Stimulated activated CD4-positive, alpha-beta T cell treated with anti-CD3 and anti-CD28 coated beads, Interleukin-15, amount 100 ng/mL, for 48 hours (primary cell): Measurements from ENCODE around the gene PABPN1L.
"Not testable (repeated sequence)": the region's sequence is repeated elsewhere in the genome, so short reads cannot be mapped to it uniquely, and the experiment has no call there.

ENCODE experiments used
- DNase-seq, 2 donors: peaks; one replicate each; pipeline ENCODE4 v3.0.0-alpha.2; 2020; ENCODE audit warnings: low read depth in 2 of 2

The PABPN1L gene

GRCh38 chr16:88901718-88902337, 35.4 kb upstream of the PABPN1L start:
- no peak for DNase-seq

DNA sequence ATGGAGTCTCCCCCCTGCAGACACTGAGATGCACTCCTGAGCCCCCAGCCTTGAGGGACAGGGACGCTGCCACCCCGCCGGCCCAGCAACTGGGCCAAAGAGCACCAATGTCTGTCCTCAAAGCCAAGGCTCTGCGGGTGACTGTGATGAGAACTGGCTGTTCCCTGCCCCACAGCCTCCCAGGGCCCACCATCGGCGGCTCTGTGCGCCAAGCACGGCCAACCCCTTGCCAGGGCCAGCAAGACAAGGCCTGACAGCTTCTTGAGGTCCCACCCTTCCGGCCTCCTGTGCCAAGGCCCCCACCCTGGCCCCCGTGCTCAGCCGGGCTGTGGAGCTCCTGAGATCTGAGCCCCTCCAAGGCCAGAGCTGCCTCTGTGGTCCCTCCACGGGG, 34.2 kb upstream of the PABPN1L start:
- no peak for DNase-seq

- DNase-seq, result no peak
These were observed 33.6 kb upstream of the PABPN1L start for GRCh38 chr16:88899901-88900661.

DNA sequence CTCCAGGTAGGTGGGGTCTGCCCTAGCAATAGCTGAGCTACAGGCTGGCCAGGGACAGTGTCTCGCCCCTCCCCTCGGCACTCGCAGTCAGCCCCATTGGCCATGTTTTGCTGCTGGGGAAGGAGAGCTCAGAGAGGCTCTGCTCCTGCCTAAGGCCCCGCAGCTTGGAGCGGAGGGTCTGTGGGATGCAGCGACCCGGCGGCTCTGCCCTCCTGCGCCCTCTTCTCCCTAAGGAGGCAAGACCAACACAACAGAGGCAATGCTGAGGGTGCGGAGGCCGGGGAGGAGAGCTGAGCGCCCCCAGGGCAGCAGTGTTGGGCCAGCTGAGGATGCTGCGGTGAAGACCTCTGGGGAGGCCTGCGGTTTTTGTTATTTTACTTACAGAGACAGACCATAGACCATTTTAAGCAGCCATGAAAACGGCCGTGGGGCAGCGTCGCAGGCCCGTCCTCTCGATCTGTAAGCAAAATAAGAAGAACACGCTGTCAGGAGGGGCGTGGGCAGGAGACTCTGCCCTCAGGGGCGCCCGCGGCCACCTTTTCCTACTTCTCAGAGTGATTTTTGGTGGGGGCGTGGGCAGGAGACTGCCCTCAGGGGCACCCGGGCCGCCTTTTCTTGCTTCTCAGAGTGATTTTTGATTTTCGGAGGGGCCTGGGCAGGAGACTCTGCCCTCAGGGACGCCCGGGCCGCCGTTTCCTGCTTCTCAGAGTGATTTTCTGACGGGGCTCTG, 31.4 kb upstream of the PABPN1L start:
- DNase-seq, result no peak

DNA sequence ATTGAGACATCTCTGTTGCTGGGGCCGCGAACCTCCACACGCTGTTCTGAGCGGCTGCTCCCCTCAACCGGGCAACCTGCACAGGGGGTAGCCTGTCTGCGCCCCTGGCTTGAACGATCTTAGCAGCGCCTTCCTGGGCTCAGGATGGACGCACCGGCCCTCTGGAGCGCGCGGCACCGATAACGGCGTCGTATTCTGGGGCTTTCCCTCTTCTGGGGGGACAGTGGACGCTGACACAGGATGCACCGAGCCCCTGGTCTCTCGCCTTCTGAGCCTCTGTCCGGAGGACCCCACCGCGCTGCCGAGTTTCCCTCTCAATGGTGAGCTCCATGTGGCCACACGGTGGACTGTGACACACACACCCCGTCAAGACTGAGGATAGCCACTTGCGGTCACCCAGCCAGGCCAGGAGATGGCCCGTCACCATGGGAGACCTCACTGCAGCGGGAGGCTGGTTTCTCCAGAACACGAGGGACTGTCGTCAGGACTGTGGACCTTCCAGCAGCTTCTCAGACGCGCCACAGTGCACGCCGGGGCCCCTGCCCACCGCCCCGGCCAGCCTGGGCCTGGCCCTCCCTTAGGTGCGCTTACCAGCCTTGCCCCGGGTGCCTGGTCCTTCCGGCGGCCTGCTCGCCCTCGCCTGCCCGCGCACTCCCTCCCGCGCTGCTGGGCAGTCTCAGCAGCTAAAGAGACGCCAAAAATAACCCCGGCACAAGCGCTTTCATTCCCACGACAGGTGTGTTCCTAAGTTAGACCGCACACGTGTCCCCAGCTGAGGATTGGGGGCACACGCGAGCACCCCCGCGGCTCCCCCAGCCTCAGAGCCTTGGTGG, 30.0 kb upstream of the PABPN1L start:
- DNase-seq, result no peak

GRCh38 chr16:88895335-88895734, 28.9 kb upstream of the PABPN1L start:
- DNase-seq, result no peak

- no peak for DNase-seq
These were observed 28.3 kb upstream of the PABPN1L start for GRCh38 chr16:88894681-88895300.

GRCh38 chr16:88894266-88894665, 27.8 kb upstream of the PABPN1L start:
- not testable (repeated sequence) for DNase-seq

DNA sequence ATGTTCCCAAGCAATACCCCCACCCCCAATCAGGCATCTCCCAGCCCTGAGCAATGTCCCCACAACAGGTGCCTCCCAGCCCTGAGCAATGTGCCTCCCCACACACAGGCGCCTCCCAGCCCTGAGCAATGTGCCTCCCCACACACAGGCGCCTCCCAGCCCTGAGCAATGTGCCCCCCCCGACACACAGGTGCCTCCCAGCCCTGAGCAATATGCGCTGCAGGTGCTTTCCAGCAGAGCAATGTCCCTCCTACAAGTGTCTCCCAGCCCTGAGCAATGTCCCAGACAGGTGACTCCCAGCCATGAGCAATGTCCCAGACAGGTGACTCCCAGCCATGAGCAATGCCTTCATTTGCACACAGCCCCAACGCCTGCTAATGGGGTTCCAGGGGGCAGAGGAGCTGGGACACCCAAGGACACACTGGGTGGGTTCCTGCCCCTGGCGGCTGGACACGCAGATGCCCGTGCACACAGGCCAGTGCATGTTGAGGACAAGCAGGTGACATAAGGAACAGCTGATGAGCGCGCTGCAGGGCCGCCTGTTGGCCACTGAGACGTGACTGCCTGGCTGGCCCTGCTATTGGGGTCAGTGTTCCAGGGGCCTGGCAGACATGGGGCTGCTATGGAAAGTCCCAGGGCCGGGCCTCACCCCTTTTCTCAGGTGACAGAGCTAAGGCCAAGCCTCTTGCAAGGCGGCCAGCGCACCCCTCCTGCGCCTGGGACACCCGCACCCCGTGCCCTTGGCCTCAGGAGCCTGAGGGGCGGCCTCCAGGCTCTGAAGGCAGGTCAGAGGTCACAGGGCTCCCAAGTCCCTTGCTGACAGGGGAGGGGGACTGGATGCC, 26.9 kb upstream of the PABPN1L start:
- no peak for DNase-seq

DNA sequence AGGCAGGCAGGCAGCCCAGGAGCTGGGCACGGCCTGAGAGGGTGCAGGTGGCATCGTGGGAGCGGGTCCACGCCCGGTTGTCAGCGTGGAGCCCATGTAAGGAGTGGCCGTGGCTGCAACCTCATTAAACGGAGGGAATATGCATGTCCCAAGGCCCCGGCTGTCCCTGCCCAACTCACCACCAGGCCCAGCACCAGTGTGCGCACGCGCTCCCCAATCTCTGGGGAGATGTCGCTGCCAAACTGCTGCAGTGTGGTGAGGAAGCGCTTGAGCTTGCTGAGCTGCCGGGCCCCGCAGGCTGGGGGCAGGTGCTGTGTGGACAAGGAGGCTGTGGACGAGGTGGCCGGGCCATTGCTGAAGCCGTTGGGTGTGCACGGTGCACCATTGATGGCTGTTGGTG, 25.6 kb upstream of the PABPN1L start:
- no peak for DNase-seq

- DNase-seq, result no peak
These were observed 24.6 kb upstream of the PABPN1L start for GRCh38 chr16:88891083-88891482.

DNA sequence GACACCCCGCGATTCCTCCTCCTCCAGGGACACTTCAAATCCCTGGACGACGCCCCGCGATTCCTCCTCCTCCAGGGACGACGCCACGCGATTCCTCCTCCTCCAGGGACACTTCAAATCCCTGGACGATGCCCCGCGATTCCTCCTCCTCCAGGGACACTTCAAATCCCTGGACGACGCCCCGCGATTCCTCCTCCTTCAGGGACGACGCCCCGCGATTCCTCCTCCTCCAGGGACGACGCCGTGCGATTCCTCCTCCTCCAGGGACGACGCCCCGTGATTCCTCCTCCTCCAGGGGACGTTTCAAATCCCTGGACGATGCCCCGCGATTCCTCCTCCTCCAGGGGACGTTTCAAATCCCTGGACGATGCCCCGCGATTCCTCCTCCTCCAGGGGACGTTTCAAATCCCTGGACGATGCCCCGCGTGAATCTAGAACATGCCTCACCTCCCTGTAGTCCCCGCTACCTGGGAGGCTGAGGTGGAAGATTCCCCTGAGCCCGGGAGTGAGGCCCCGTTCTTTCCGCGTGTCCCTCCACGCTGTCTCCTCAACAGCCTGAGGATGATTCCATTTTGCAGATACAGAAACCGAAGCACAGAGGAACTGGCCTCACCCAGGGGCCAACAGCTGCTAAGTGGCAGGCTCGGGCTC, 23.4 kb upstream of the PABPN1L start:
- not testable (repeated sequence) for DNase-seq

GRCh38 chr16:88888461-88889387, 22.3 kb upstream of the PABPN1L start:
- no peak for DNase-seq

DNA sequence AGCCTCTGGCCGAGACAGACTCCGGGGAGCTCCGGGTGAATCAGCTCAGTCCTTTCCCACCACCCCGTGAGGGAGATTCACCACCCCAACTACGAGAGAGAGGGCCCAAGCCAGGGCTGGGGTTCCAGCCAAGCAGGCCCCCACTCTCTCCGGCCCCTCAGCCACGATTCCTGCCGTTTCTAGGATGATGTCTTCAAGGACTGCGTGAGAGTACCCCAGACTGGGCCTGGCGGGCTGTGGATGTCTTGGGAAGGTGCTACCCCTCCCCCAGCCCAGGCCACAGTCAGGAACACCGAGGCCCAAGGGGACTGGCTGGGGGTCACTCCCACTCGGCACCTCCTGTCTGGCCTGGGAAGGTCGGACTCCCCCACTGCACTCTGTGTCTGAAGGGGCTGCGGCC, 21.6 kb upstream of the PABPN1L start:
- no peak for DNase-seq

GRCh38 chr16:88886845-88887521, 20.5 kb upstream of the PABPN1L start:
- DNase-seq, result no peak

- no peak for DNase-seq
These were observed 20.0 kb upstream of the PABPN1L start for GRCh38 chr16:88886420-88886844.

- no peak for DNase-seq
These were observed 19.3 kb upstream of the PABPN1L start for GRCh38 chr16:88885693-88886280.
